ENCODE data around the gene FIGN.

Gene FIGN

GRCh38 chr2:163641986-163642385 is 93.8 kb downstream of the FIGN start:
- Histone ChIP-seq H3K9me3 (ENCODE audit: insufficient read depth, low read length) (no peaks in the 10 kb centered on the region), H3K9ac (ENCODE audit: insufficient read length, low read depth) (no peak overlapping the region), H3K4me3 (ENCODE audit: insufficient read length, low read depth) (no peak overlapping the region), H3K27me3 (ENCODE audit: insufficient read depth, insufficient read length) (no peaks in the 10 kb centered on the region), H3K36me3 (ENCODE audit: insufficient read depth, insufficient read length, low read length) (no peaks in the 10 kb centered on the region), H3K4me1 (ENCODE audit: insufficient read depth, insufficient read length) (no peaks in the 10 kb centered on the region)
- TF ChIP-seq SUZ12 (IDR thresholded peaks at IDR 0.05; ENCODE audit: extremely low read depth, insufficient read depth, insufficient read length), result no peak
- TF ChIP-seq YY1 (IDR thresholded peaks at IDR 0.05; ENCODE audit: insufficient read depth, insufficient read length), result no peak
- no peak for TF ChIP-seq ZNF274 (IDR thresholded peaks at IDR 0.05; ENCODE audit: low read depth, low read length)
- no peak for DNase-seq (ENCODE audit: low read depth, low spot score)

DNA sequence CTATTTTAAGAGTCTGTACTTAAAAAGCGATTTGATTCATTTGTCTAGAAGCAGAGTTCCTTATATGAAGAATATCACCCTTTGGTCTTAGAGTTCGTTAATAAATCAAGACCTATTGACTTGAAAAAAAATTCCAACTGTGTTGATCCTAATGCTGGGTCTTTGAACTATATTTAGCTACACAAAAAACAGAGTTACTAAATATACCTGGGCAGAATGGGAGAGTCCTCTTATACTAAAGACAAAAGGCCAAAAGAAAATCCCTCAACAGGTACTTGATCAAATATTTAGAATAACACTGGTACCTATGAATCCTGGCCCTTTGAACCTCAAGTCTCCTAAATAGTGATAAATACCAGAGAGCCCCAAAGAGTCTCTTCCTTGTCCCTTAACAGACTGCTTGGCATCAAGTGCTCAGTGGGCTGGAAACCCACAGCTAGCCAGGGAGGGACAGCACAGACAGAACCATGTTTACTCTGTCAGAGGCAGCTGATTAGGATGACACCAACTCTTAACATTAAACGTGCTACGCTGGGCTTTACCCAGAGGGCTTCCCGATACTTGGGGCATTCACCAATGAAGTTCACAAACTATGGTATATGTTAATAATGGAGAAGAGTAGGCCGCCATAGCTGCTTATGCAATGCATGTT is 95.1 kb downstream of the FIGN start:
- no peaks in the 10 kb centered on the region for H3K9me3 ChIP-seq (ENCODE audit: insufficient read depth, low read length)
- H3K4me3 ChIP-seq (ENCODE audit: insufficient read length, low read depth), result no peak overlapping the region
- H3K36me3 ChIP-seq (ENCODE audit: insufficient read depth, insufficient read length, low read length), result no peaks in the 10 kb centered on the region
- no peak for TF ChIP-seq SUZ12 (IDR thresholded peaks at IDR 0.05; ENCODE audit: extremely low read depth, insufficient read depth, insufficient read length)
- TF ChIP-seq ZNF274 (IDR thresholded peaks at IDR 0.05; ENCODE audit: low read depth, low read length), result no peak
- no peak for TF ChIP-seq YY1 (IDR thresholded peaks at IDR 0.05; ENCODE audit: insufficient read depth, insufficient read length)
- no peak overlapping the region for H3K9ac ChIP-seq (ENCODE audit: insufficient read length, low read depth)
- H3K4me1 ChIP-seq (ENCODE audit: insufficient read depth, insufficient read length), result no peaks in the 10 kb centered on the region
- no peak for DNase-seq (ENCODE audit: low read depth, low spot score)
- H3K27me3 ChIP-seq (ENCODE audit: insufficient read depth, insufficient read length), result no peaks in the 10 kb centered on the region

- Histone ChIP-seq H3K9me3 (ENCODE audit: insufficient read depth, low read length) (no peaks in the 10 kb centered on the region), H3K4me3 (ENCODE audit: insufficient read length, low read depth) (no peak overlapping the region), H3K27me3 (ENCODE audit: insufficient read depth, insufficient read length) (no peaks in the 10 kb centered on the region), H3K9ac (ENCODE audit: insufficient read length, low read depth) (no peak overlapping the region), H3K4me1 (ENCODE audit: insufficient read depth, insufficient read length) (no peaks in the 10 kb centered on the region), H3K36me3 (ENCODE audit: insufficient read depth, insufficient read length, low read length) (no peaks in the 10 kb centered on the region)
- no peak for DNase-seq (ENCODE audit: low read depth, low spot score)
- TF ChIP-seq YY1 (IDR thresholded peaks at IDR 0.05; ENCODE audit: insufficient read depth, insufficient read length), result no peak
- no peak for TF ChIP-seq SUZ12 (IDR thresholded peaks at IDR 0.05; ENCODE audit: extremely low read depth, insufficient read depth, insufficient read length)
- TF ChIP-seq ZNF274 (IDR thresholded peaks at IDR 0.05; ENCODE audit: low read depth, low read length), result no peak
Measured at GRCh38 chr2:163637871-163638270, 97.9 kb downstream of the FIGN start.

- Histone ChIP-seq H3K36me3 (ENCODE audit: insufficient read depth, insufficient read length, low read length) (no peaks in the 10 kb centered on the region), H3K9me3 (ENCODE audit: insufficient read depth, low read length) (no peaks in the 10 kb centered on the region), H3K9ac (ENCODE audit: insufficient read length, low read depth) (no peak overlapping the region), H3K27me3 (ENCODE audit: insufficient read depth, insufficient read length) (no peaks in the 10 kb centered on the region), H3K4me3 (ENCODE audit: insufficient read length, low read depth) (no peak overlapping the region), H3K4me1 (ENCODE audit: insufficient read depth, insufficient read length) (no peaks in the 10 kb centered on the region)
- TF ChIP-seq ZNF274 (IDR thresholded peaks at IDR 0.05; ENCODE audit: low read depth, low read length) (no peak), SUZ12 (IDR thresholded peaks at IDR 0.05; ENCODE audit: extremely low read depth, insufficient read depth, insufficient read length) (no peak), YY1 (IDR thresholded peaks at IDR 0.05; ENCODE audit: insufficient read depth, insufficient read length) (no peak)
- no peak for DNase-seq (ENCODE audit: low read depth, low spot score)
Measured at GRCh38 chr2:163633291-163633690, 102.5 kb downstream of the FIGN start.

DNA sequence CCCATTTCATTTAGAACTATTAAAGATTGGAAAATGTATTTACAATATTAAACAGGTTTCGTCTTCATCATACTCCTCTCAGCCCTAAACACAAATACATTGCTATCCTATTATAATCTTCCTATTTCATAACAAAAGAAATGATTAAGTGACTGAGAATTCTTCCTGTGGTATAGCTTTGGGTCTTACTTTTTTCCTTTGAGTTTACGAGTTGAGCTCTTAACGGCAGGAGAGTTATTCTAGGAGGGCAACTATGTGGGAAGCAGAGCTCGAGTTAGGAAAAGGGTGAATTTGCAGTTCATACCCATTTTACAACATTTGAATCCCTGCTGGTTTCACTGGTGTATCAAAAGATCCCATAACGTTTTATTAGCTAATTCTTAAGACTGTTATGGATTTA is 105.0 kb downstream of the FIGN start:
- no peak for DNase-seq (ENCODE audit: low read depth, low spot score)
- no peaks in the 10 kb centered on the region for H3K4me1 ChIP-seq (ENCODE audit: insufficient read depth, insufficient read length)
- H3K4me3 ChIP-seq (ENCODE audit: insufficient read length, low read depth), result no peak overlapping the region
- H3K27me3 ChIP-seq (ENCODE audit: insufficient read depth, insufficient read length), result no peaks in the 10 kb centered on the region
- no peaks in the 10 kb centered on the region for H3K36me3 ChIP-seq (ENCODE audit: insufficient read depth, insufficient read length, low read length)
- no peak for TF ChIP-seq ZNF274 (IDR thresholded peaks at IDR 0.05; ENCODE audit: low read depth, low read length)
- no peak for TF ChIP-seq SUZ12 (IDR thresholded peaks at IDR 0.05; ENCODE audit: extremely low read depth, insufficient read depth, insufficient read length)
- no peak for TF ChIP-seq YY1 (IDR thresholded peaks at IDR 0.05; ENCODE audit: insufficient read depth, insufficient read length)
- H3K9me3 ChIP-seq (ENCODE audit: insufficient read depth, low read length), result no peaks in the 10 kb centered on the region
- H3K9ac ChIP-seq (ENCODE audit: insufficient read length, low read depth), result no peak overlapping the region

- Histone ChIP-seq H3K9me3 (ENCODE audit: insufficient read depth, low read length) (no peaks in the 10 kb centered on the region), H3K4me1 (ENCODE audit: insufficient read depth, insufficient read length) (no peaks in the 10 kb centered on the region), H3K36me3 (ENCODE audit: insufficient read depth, insufficient read length, low read length) (no peaks in the 10 kb centered on the region), H3K27me3 (ENCODE audit: insufficient read depth, insufficient read length) (no peaks in the 10 kb centered on the region), H3K4me3 (ENCODE audit: insufficient read length, low read depth) (no peak overlapping the region), H3K9ac (ENCODE audit: insufficient read length, low read depth) (no peak overlapping the region)
- no peak for TF ChIP-seq YY1 (IDR thresholded peaks at IDR 0.05; ENCODE audit: insufficient read depth, insufficient read length)
- no peak for TF ChIP-seq ZNF274 (IDR thresholded peaks at IDR 0.05; ENCODE audit: low read depth, low read length)
- no peak for TF ChIP-seq SUZ12 (IDR thresholded peaks at IDR 0.05; ENCODE audit: extremely low read depth, insufficient read depth, insufficient read length)
- DNase-seq (ENCODE audit: low read depth, low spot score), result no peak
Measured at GRCh38 chr2:163626639-163627109, 109.1 kb downstream of the FIGN start.

GRCh38 chr2:163626208-163626607 is 109.6 kb downstream of the FIGN start:
- no peak for DNase-seq (ENCODE audit: low read depth, low spot score)
- TF ChIP-seq YY1 (IDR thresholded peaks at IDR 0.05; ENCODE audit: insufficient read depth, insufficient read length), result no peak
- no peak for TF ChIP-seq SUZ12 (IDR thresholded peaks at IDR 0.05; ENCODE audit: extremely low read depth, insufficient read depth, insufficient read length)
- no peak for TF ChIP-seq ZNF274 (IDR thresholded peaks at IDR 0.05; ENCODE audit: low read depth, low read length)
- Histone ChIP-seq H3K4me3 (ENCODE audit: insufficient read length, low read depth) (no peak overlapping the region), H3K27me3 (ENCODE audit: insufficient read depth, insufficient read length) (no peaks in the 10 kb centered on the region), H3K4me1 (ENCODE audit: insufficient read depth, insufficient read length) (no peaks in the 10 kb centered on the region), H3K9ac (ENCODE audit: insufficient read length, low read depth) (no peak overlapping the region), H3K9me3 (ENCODE audit: insufficient read depth, low read length) (no peaks in the 10 kb centered on the region), H3K36me3 (ENCODE audit: insufficient read depth, insufficient read length, low read length) (no peaks in the 10 kb centered on the region)

Data from NT2/D1 (cell line).